Stimulated activated CD4-positive, alpha-beta T cell treated with anti-CD3 and anti-CD28 coated beads, Interleukin-2, amount 100 ng/mL, for 24 hours (primary cell): ENCODE results near the gene FAAP20.
A peak's percentile ranks its signal among the peaks of the same experiment; 100 is the strongest.
"Not testable (repeated sequence)": the region's sequence is repeated elsewhere in the genome, so short reads cannot be mapped to it uniquely, and the experiment has no call there.

Source experiments
- DNase-seq, 2 donors: peaks; one replicate each; pipeline ENCODE4 v3.0.0-alpha.2; 2020

FAAP20 gene

GRCh38 chr1:2154022-2154421 is 40.5 kb downstream of the FAAP20 start:
- DNase-seq, result no peak

- DNase-seq, result peak; percentile 28 to 30
Measured at GRCh38 chr1:2152954-2153353, 41.6 kb downstream of the FAAP20 start.

- DNase-seq, result no peak
Measured at GRCh38 chr1:2151911-2152310, 42.7 kb downstream of the FAAP20 start.

- no peak for DNase-seq
Measured at GRCh38 chr1:2151252-2151651, 43.3 kb downstream of the FAAP20 start.

GRCh38 chr1:2150801-2151200 is 43.8 kb downstream of the FAAP20 start:
- no peak for DNase-seq

- DNase-seq, result peak; percentile 28 to 38
Measured at GRCh38 chr1:2148691-2149090, 45.9 kb downstream of the FAAP20 start.

GRCh38 chr1:2147869-2148268 is 46.7 kb downstream of the FAAP20 start:
- not testable (repeated sequence) for DNase-seq

- DNase-seq, result no peak
Measured at GRCh38 chr1:2146836-2147517, 47.6 kb downstream of the FAAP20 start.

- no peak for DNase-seq
Measured at GRCh38 chr1:2145946-2146835, 48.4 kb downstream of the FAAP20 start.

GRCh38 chr1:2144501-2145090 is 50.0 kb downstream of the FAAP20 start:
- DNase-seq, result no peak

- no peak for DNase-seq
Measured at GRCh38 chr1:2143814-2144500, 50.6 kb downstream of the FAAP20 start.

GRCh38 chr1:2141025-2141424 is 53.5 kb downstream of the FAAP20 start:
- no peak for DNase-seq
